Esophagus muscularis mucosa (tissue), 4 donors: Measurements from ENCODE around the gene CTDP1. TPM values are rescaled to one million over a fixed set of nuclear protein-coding genes. Genes with fewer than 3 reads are reported as not detected.

Source experiments
- DNase-seq: peaks from one replicate; pipeline ENCODE4 v3.0.0-alpha.2; 2017; ENCODE audit errors: extremely low spot score
- H3K27ac ChIP-seq, 4 donors: fragments of 200-600 bp; sonication (generic); replicated peaks in 1 of 4; 1 replicate in 3 of 4; 2 replicates in 1 of 4; pipeline ENCODE4 v1.5.1; 2016 to 2019; ENCODE audit warnings: mild to moderate bottlenecking in 1 of 4
- H3K27me3 ChIP-seq, 4 donors: fragments of 200-600 bp; sonication (generic); one replicate each; pipeline versions ENCODE4 v1.5.1 to v1.6.0; 2016 to 2019
- H3K36me3 ChIP-seq, 4 donors: fragments of 200-600 bp; sonication (generic); one replicate each; pipeline ENCODE4 v1.5.1; 2016 to 2019
- H3K4me1 ChIP-seq, 4 donors: fragments of 200-600 bp; sonication (generic); one replicate each; pipeline ENCODE4 v1.5.1; 2016 to 2019
- H3K4me3 ChIP-seq, 4 donors: fragments of 200-600 bp; sonication (generic); 1 replicate in 2 of 4; 2 replicates in 2 of 4; pipeline ENCODE4 v1.5.1; 2016 to 2019; ENCODE audit warnings: mild to moderate bottlenecking in 4 of 4, moderate library complexity in 1 of 4
- H3K9me3 ChIP-seq, 4 donors: fragments of 200-600 bp; sonication (generic); 1 replicate in 3 of 4; 2 replicates in 1 of 4; pipeline ENCODE4 v1.5.1; 2016 to 2019
- EP300 ChIP-seq: sonication (generic); formaldehyde crosslinking; IDR thresholded peaks from one replicate; pipeline ENCODE4 v1.6.1; 2017; ENCODE audit warnings: antibody characterized with exemption
- POLR2A ChIP-seq: fragments of 450-650 bp; IDR thresholded peaks from one replicate; pipeline ENCODE4 v1.6.1; 2017; ENCODE audit warnings: antibody characterized with exemption, moderate library complexity, mild to moderate bottlenecking, low read depth
- POLR2AphosphoS5 ChIP-seq, 2 donors: sonication (generic); formaldehyde crosslinking; IDR thresholded peaks; one replicate each; pipeline ENCODE4 v1.6.1; 2017; ENCODE audit warnings: antibody characterized with exemption in 2 of 2
- WGBS: methylation state at CpG from one replicate; pipeline ENCODE4 v1.1.5; 2018; 5-methylcytosine and 5-hydroxymethylcytosine counted together
- intact Hi-C: fragments of 100-400 bp; cut with DNase I; formaldehyde crosslinking; loops from one replicate; pipeline ENCODE4 v1.15.1; 2023
- total RNA-seq, 4 donors: library from RNA; depleted of rRNA; stranded (reverse); fragments of >200 nt; gene quantifications; one replicate each; pipeline versions ENCODE4 v1.1.0 to v1.2.1, GENCODE V29; 2016
- TF ChIP-seq, protein P1 (sequence below), 3 experiments: fragments of 200-600 bp in 2 of 3; fragments of 450-650 bp in 1 of 3; sonication (generic) in 2 of 3; IDR thresholded peaks; one replicate each; pipeline ENCODE4 v1.5.1; 2017 to 2019; ENCODE audit warnings: antibody characterized with exemption in 3 of 3, mild to moderate bottlenecking in 2 of 3, moderate library complexity in 1 of 3

The CTDP1 gene
- total RNA-seq, 4 donors from 2014 or later: 22.0 to 28.5 (median 24.5) TPM

DNA sequence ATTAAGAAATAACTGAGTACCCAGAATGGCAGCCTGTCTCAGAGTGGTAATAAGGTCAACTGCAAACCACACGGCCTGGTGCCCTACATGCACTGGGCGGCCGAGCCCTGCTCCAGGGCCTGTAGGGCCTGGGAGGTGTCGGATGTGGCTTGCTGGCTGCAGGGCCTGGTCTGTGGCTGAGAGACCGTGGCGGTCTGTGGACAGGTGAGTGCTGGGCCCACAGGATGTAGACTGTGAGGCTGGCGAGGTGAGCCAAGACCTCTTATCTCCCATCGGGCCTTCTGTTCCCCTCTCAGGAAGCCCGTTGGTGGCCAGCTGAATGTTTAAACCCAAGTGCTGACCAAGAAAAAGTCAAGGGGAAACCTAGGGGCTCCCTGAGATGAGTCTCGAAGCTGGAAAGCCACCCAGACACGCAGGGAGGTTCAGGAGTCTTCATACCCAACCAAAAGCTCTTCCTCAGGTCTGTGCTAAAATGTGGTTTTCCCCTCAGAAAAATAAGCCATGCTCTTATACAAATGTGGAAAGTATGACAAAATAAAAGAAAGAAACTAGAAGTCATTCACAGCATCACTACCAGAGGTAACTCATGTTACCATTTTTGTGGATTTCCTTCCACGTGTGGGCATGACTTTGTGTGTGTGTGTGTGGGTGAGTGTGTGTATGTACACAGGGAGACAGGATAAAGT is 47.7 kb upstream of the CTDP1 start:
- intact Hi-C loops: no loop called here
- WGBS: 78% methylated on average over 12 of the region's 12 CpGs
- Histone ChIP-seq H3K36me3 (no peaks in the 10 kb centered on the region), H3K4me3 (no peak overlapping the region), H3K9me3 (no peaks in the 10 kb centered on the region), H3K27ac (no peak overlapping the region), H3K27me3 (peaks cover 0 to 25% (median 0%) of the 10 kb centered on the region in 4 donors), H3K4me1 (no peaks in the 10 kb centered on the region)
- no peak for TF ChIP-seq POLR2AphosphoS5 (IDR thresholded peaks at IDR 0.05)
- TF ChIP-seq, protein P1, sequence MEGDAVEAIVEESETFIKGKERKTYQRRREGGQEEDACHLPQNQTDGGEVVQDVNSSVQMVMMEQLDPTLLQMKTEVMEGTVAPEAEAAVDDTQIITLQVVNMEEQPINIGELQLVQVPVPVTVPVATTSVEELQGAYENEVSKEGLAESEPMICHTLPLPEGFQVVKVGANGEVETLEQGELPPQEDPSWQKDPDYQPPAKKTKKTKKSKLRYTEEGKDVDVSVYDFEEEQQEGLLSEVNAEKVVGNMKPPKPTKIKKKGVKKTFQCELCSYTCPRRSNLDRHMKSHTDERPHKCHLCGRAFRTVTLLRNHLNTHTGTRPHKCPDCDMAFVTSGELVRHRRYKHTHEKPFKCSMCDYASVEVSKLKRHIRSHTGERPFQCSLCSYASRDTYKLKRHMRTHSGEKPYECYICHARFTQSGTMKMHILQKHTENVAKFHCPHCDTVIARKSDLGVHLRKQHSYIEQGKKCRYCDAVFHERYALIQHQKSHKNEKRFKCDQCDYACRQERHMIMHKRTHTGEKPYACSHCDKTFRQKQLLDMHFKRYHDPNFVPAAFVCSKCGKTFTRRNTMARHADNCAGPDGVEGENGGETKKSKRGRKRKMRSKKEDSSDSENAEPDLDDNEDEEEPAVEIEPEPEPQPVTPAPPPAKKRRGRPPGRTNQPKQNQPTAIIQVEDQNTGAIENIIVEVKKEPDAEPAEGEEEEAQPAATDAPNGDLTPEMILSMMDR (IDR thresholded peaks at IDR 0.05): no peak
- TF ChIP-seq POLR2A: no peak
- no peak for TF ChIP-seq EP300
- DNase-seq: no peak

DNA sequence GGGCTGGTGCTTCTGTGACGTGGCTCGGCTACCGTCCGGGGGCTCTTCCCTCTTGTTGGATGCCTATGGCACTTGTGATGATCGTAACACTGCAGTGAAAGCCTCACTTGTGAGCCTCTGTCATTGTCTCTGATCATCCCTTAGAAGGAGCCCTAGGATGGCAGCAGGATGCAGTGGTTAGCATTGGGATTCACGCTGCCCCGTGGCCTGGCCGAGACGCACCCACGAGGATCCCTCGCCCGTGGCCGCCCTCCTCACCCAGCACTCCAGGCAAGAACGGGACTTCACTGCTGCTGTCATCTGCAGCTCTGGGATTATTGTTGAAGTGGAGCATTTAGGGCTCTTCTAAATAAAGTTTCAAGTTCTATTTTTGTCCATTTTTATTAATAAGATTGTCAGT is 46.8 kb upstream of the CTDP1 start:
- H3K4me3 ChIP-seq: no peak overlapping the region
- no peaks in the 10 kb centered on the region for H3K9me3 ChIP-seq
- peaks cover 0 to 5% (median 2%) of the 10 kb centered on the region in 4 donors for H3K4me1 ChIP-seq
- H3K36me3 ChIP-seq: no peaks in the 10 kb centered on the region
- H3K27me3 ChIP-seq: peaks cover 0 to 25% (median 4%) of the 10 kb centered on the region in 4 donors
- TF ChIP-seq, protein P1 (IDR thresholded peaks at IDR 0.05): no peak
- TF ChIP-seq POLR2AphosphoS5 (IDR thresholded peaks at IDR 0.05) (no peak), POLR2A (no peak), EP300 (no peak)
- no peak overlapping the region for H3K27ac ChIP-seq
- WGBS: 88% methylated on average over 14 of the region's 14 CpGs
- no peak for DNase-seq
- intact Hi-C loops: no loop called here

DNA sequence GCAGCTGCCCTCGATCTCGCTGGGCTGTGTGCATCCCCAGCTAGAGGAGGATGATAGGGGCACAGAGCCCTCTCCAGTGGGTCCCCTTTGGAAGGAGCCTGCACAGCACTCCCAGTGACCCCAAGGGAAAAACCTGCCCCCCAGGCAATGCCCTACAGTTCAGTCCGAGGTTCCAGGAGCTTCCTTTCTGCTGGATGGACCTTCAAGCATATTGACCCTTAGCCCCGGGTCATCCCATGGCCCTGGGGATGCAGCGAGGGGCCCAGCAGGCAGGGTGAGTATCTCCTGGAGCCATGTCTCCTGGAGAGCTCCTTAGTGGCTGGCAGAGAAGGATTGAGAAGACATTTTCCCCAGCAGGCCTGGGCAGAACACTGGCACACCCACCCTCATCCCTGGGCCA is 45.4 kb upstream of the CTDP1 start:
- WGBS: 100% methylated on average over 2 of the region's 5 CpGs
- intact Hi-C loops: no loop called here

DNA sequence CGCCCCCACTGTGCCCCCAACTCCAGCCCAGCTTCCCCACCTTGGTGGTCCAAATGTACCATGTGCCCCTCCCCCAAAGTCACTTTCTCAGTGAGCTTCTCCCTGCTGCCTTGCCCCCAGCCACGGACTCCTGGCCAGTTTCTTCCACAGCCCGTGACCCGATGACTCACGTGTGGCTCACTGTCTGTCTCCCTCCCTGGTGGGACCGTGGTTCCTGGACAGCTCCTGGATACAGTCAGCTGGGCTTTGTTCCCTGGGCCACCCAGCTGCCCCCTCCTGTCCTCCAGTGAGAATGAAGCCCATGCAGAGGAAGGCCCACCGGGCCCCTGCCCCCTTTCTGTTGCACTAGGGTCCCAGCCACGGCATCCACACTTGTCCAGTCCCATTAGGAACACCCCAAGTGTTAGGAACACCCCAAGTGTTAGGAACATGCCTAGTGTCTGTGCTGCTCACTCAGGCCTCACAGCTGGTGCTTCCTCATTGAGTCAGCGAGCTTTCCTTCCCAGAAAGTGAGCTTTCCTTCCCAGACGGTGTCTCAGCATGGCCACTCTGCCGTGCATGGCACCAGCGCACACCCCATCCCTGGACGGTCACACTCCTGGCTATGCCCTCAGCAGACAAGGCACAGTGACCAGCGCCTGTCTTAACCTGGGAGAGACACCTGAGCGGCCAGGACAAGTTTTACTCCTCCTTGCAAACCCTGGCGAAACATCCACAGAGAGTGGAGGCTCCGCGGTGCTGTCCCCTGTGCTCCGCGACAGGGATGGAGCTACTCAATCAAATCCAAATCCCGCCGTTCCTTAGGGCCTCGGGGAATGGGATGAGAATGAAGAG is 44.8 kb upstream of the CTDP1 start:
- H3K27ac ChIP-seq: no peak overlapping the region
- DNase-seq: no peak
- H3K9me3 ChIP-seq: no peaks in the 10 kb centered on the region
- intact Hi-C loops: no loop called here
- H3K27me3 ChIP-seq: peaks cover 0 to 30% (median 10%) of the 10 kb centered on the region in 4 donors
- 83% methylated on average over 17 of the region's 23 CpGs for WGBS
- H3K4me3 ChIP-seq: no peak overlapping the region
- peaks cover 0 to 12% (median 4%) of the 10 kb centered on the region in 4 donors for H3K4me1 ChIP-seq
- TF ChIP-seq, protein P1 (IDR thresholded peaks at IDR 0.05): no peak
- no peak for TF ChIP-seq POLR2AphosphoS5 (IDR thresholded peaks at IDR 0.05)
- TF ChIP-seq EP300: no peak
- TF ChIP-seq POLR2A: no peak
- H3K36me3 ChIP-seq: no peaks in the 10 kb centered on the region

More for the DNA sequence above, 45.4 kb upstream of the CTDP1 start:
- peaks cover 0 to 12% (median 4%) of the 10 kb centered on the region in 4 donors for H3K4me1 ChIP-seq
- no peak overlapping the region for H3K27ac ChIP-seq
- no peaks in the 10 kb centered on the region for H3K9me3 ChIP-seq
- no peak overlapping the region for H3K4me3 ChIP-seq
- TF ChIP-seq POLR2A (no peak), EP300 (no peak), POLR2AphosphoS5 (IDR thresholded peaks at IDR 0.05) (no peak)
- TF ChIP-seq, protein P1 (IDR thresholded peaks at IDR 0.05): no peak
- no peaks in the 10 kb centered on the region for H3K36me3 ChIP-seq
- H3K27me3 ChIP-seq: peaks cover 0 to 25% (median 10%) of the 10 kb centered on the region in 4 donors
- no peak for DNase-seq
